ENCODE results near the gene HOXB7. TPM values are rescaled to one million over a fixed set of nuclear protein-coding genes. Genes with fewer than 3 reads are reported as not detected.

The HOXB7 gene
- total and polyA plus RNA-seq, 2 of the 13 experiments (the other 11 are each of a cell fraction or from before 2014, with no cell fraction given): 0.04 TPM; not detected in 1

- TF ChIP-seq ZNF720 (CRISPR knock-in tag; IDR thresholded peaks at IDR 0.05) (no peak), FOXP1 (IDR thresholded peaks at IDR 0.05) (no peak), FOXP1 (CRISPR knock-in tag; IDR thresholded peaks at IDR 0.05) (no peak), ZNF501 (CRISPR knock-in tag; IDR thresholded peaks at IDR 0.05) (peak; percentile 76; the same call in 1 of the 2 replicates), ZNF530 (CRISPR knock-in tag; IDR thresholded peaks at IDR 0.05; ENCODE audit: low read depth) (no peak), ZNF777 (CRISPR knock-in tag; IDR thresholded peaks at IDR 0.05) (no peak), ERF (CRISPR knock-in tag; IDR thresholded peaks at IDR 0.05) (peak; percentile 65), ZNF350 (CRISPR knock-in tag; IDR thresholded peaks at IDR 0.05; ENCODE audit: borderline replicate concordance, low read depth) (peak; percentile 60; the same call in 1 of the 2 replicates), ZNF75D (CRISPR knock-in tag; IDR thresholded peaks at IDR 0.05; ENCODE audit: borderline replicate concordance) (no peak), ETV5 (CRISPR knock-in tag; IDR thresholded peaks at IDR 0.05; ENCODE audit: borderline replicate concordance) (peak; percentile 44; the same call in 1 of the 2 replicates), ZNF792 (CRISPR knock-in tag; IDR thresholded peaks at IDR 0.05) (no peak), ZFP36 (IDR thresholded peaks at IDR 0.05; ENCODE audit: borderline replicate concordance, low read depth, low read length, partially characterized antibody) (peak; percentile 72), YEATS4 (CRISPR knock-in tag; IDR thresholded peaks at IDR 0.05; ENCODE audit: borderline replicate concordance) (no peak), POLR2A (IDR thresholded peaks at IDR 0.05; ENCODE audit: insufficient read depth in 1 of 2, low read depth in 2 of 2, low read length in 2 of 2) (no peak), ZNF784 (CRISPR knock-in tag; IDR thresholded peaks at IDR 0.05; ENCODE audit: borderline replicate concordance) (no peak), FOXO4 (CRISPR knock-in tag; conservative IDR thresholded peaks at IDR 0.05) (no peak)
Observed at GRCh38 chr17:48618256-48618896, 7.6 kb upstream of the HOXB7 start (continued).

All from HepG2 (cell line).